ENCODE data around the gene IRF8.

IRF8 gene

DNA sequence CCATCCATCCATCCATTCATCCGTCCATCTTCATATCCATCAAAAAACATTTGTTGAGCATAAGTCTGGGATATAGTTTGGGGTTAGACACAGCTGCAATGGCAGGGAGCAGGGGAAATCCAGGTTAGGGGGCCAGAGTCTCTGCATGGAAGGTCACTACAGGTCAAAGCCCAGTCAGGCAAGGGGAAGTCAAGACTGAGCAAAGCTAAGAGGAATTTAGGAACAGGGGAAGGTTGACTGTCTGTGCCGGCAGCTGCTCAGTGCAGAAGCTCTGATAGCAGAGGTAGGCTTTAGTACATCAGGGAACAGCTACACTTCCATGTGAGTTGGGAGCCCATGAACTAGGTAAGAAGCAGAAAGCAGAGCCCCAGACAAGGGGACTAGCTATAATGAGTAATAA, 68.1 kb downstream of the IRF8 start:
- Histone ChIP-seq H3K9me3 (ENCODE audit: severe bottlenecking) (no peaks in the 10 kb centered on the region), H3K36me3 (no peaks in the 10 kb centered on the region), H3K4me3 (ENCODE audit: low read depth, low read length) (no peak overlapping the region), H3K27me3 (ENCODE audit: insufficient read depth, low read depth, severe bottlenecking) (no peaks in the 10 kb centered on the region), H3K27ac (no peak overlapping the region)
- no peak for DNase-seq
- TF ChIP-seq CTCF (IDR thresholded peaks at IDR 0.05; ENCODE audit: low read depth, low read length), result no peak

- H3K4me3 ChIP-seq (ENCODE audit: low read depth, low read length), result no peak overlapping the region
- H3K27ac ChIP-seq, result no peak overlapping the region
- TF ChIP-seq CTCF (IDR thresholded peaks at IDR 0.05; ENCODE audit: low read depth, low read length), result no peak
- H3K9me3 ChIP-seq (ENCODE audit: severe bottlenecking), result no peaks in the 10 kb centered on the region
- H3K36me3 ChIP-seq, result no peaks in the 10 kb centered on the region
- no peak for DNase-seq
- H3K27me3 ChIP-seq (ENCODE audit: insufficient read depth, low read depth, severe bottlenecking), result no peaks in the 10 kb centered on the region
These were observed 69.3 kb downstream of the IRF8 start for GRCh38 chr16:85968041-85968920.

- no peak for TF ChIP-seq CTCF (IDR thresholded peaks at IDR 0.05; ENCODE audit: low read depth, low read length)
- H3K36me3 ChIP-seq, result no peaks in the 10 kb centered on the region
- H3K9me3 ChIP-seq (ENCODE audit: severe bottlenecking), result no peaks in the 10 kb centered on the region
- no peak overlapping the region for H3K4me3 ChIP-seq (ENCODE audit: low read depth, low read length)
- no peaks in the 10 kb centered on the region for H3K27me3 ChIP-seq (ENCODE audit: insufficient read depth, low read depth, severe bottlenecking)
- H3K27ac ChIP-seq, result no peak overlapping the region
- no peak for DNase-seq
These were observed 70.2 kb downstream of the IRF8 start for GRCh38 chr16:85969159-85969558.

GRCh38 chr16:85969591-85969990, 70.6 kb downstream of the IRF8 start:
- Histone ChIP-seq H3K27ac (no peak overlapping the region), H3K4me3 (ENCODE audit: low read depth, low read length) (no peak overlapping the region), H3K27me3 (ENCODE audit: insufficient read depth, low read depth, severe bottlenecking) (no peaks in the 10 kb centered on the region), H3K9me3 (ENCODE audit: severe bottlenecking) (no peaks in the 10 kb centered on the region), H3K36me3 (no peaks in the 10 kb centered on the region)
- no peak for TF ChIP-seq CTCF (IDR thresholded peaks at IDR 0.05; ENCODE audit: low read depth, low read length)
- DNase-seq, result no peak

DNA sequence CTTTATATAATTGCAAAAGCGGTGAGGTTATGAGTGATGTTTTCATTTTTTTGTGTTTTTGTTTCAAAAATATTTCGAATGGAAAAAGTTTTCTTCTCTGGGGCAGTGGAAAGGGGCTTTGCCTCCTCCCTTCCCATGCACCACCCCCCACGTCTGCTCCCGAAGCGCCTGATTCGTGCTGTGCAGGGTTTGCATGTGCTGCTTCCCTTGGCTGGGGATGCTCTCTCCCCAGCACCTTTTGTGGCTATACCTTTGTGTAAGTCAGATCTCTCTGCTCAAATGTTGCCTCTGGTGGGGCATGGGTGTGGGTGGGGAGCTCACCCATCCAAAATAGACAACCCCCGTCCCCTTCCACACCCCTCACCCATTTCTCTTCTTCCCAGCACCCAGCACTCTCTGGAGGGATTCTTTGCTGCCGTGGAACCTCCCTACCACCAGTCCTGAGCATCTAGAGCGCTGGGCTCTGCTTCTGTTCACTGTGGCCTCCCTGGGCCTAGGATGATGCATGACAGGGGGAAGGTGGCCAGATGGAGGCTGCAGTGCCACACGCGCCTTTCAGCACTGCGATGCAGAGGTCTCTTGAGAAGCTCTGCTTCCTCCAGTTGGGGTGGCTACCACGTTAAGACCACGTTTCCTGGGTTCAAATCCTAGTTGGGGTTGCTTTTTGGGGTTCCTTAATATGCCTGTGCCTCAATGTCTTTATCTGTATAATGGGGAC, 71.2 kb downstream of the IRF8 start:
- Histone ChIP-seq H3K27me3 (ENCODE audit: insufficient read depth, low read depth, severe bottlenecking) (no peaks in the 10 kb centered on the region), H3K4me3 (ENCODE audit: low read depth, low read length) (no peak overlapping the region), H3K9me3 (ENCODE audit: severe bottlenecking) (no peaks in the 10 kb centered on the region), H3K36me3 (no peaks in the 10 kb centered on the region), H3K27ac (no peak overlapping the region)
- no peak for TF ChIP-seq CTCF (IDR thresholded peaks at IDR 0.05; ENCODE audit: low read depth, low read length)
- DNase-seq, result no peak

Data from WERI-Rb-1 (cell line).